Measurements from ENCODE around the gene DEFB128.

- TF ChIP-seq POLR2A (IDR thresholded peaks at IDR 0.05) (no peak), EP300 (IDR thresholded peaks at IDR 0.05) (no peak)
- TF ChIP-seq, protein P1, sequence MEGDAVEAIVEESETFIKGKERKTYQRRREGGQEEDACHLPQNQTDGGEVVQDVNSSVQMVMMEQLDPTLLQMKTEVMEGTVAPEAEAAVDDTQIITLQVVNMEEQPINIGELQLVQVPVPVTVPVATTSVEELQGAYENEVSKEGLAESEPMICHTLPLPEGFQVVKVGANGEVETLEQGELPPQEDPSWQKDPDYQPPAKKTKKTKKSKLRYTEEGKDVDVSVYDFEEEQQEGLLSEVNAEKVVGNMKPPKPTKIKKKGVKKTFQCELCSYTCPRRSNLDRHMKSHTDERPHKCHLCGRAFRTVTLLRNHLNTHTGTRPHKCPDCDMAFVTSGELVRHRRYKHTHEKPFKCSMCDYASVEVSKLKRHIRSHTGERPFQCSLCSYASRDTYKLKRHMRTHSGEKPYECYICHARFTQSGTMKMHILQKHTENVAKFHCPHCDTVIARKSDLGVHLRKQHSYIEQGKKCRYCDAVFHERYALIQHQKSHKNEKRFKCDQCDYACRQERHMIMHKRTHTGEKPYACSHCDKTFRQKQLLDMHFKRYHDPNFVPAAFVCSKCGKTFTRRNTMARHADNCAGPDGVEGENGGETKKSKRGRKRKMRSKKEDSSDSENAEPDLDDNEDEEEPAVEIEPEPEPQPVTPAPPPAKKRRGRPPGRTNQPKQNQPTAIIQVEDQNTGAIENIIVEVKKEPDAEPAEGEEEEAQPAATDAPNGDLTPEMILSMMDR (IDR thresholded peaks at IDR 0.05), result no peak
Observed at GRCh38 chr20:145877-146276, 43.6 kb downstream of the DEFB128 start.
